WERI-Rb-1 (cell line): ENCODE data around the gene VGLL2.

Experiments
- DNase-seq: peaks from one replicate; pipeline ENCODE4 v3.0.0-alpha.2; 2020
- H3K27ac ChIP-seq: fragments of 250-450 bp; sonication (Bioruptor Pico); 2 replicates; pipeline ENCODE4 v1.5.1; 2020; ENCODE audit warnings: mild to moderate bottlenecking, moderate library complexity
- H3K27me3 ChIP-seq: fragments of 250-450 bp; sonication (Bioruptor Pico); 2 replicates; pipeline ENCODE4 v1.5.1; 2021; ENCODE audit warnings: mild to moderate bottlenecking, low read depth, moderate library complexity; ENCODE audit not compliant: insufficient read depth, severe bottlenecking
- H3K36me3 ChIP-seq: fragments of 250-450 bp; sonication (Bioruptor Pico); 2 replicates; pipeline ENCODE4 v1.5.1; 2020; ENCODE audit warnings: mild to moderate bottlenecking, moderate library complexity
- H3K4me3 ChIP-seq: 2 replicates; pipeline ENCODE4 v1.5.1; 2011; ENCODE audit warnings: low read depth, mild to moderate bottlenecking, control low read depth, low read length
- H3K9me3 ChIP-seq: fragments of 250-450 bp; sonication (Bioruptor Pico); 2 replicates; pipeline ENCODE4 v1.5.1; 2021; ENCODE audit warnings: mild to moderate bottlenecking, moderate library complexity; ENCODE audit not compliant: severe bottlenecking
- TF ChIP-seq, protein P1 (sequence below): IDR thresholded peaks from 2 replicates; pipeline ENCODE4 v1.5.1; 2011; ENCODE audit warnings: low read depth, mild to moderate bottlenecking, control low read depth, inconsistent platforms, low read length

The VGLL2 gene, protein sequence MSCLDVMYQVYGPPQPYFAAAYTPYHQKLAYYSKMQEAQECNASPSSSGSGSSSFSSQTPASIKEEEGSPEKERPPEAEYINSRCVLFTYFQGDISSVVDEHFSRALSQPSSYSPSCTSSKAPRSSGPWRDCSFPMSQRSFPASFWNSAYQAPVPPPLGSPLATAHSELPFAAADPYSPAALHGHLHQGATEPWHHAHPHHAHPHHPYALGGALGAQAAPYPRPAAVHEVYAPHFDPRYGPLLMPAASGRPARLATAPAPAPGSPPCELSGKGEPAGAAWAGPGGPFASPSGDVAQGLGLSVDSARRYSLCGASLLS

DNA sequence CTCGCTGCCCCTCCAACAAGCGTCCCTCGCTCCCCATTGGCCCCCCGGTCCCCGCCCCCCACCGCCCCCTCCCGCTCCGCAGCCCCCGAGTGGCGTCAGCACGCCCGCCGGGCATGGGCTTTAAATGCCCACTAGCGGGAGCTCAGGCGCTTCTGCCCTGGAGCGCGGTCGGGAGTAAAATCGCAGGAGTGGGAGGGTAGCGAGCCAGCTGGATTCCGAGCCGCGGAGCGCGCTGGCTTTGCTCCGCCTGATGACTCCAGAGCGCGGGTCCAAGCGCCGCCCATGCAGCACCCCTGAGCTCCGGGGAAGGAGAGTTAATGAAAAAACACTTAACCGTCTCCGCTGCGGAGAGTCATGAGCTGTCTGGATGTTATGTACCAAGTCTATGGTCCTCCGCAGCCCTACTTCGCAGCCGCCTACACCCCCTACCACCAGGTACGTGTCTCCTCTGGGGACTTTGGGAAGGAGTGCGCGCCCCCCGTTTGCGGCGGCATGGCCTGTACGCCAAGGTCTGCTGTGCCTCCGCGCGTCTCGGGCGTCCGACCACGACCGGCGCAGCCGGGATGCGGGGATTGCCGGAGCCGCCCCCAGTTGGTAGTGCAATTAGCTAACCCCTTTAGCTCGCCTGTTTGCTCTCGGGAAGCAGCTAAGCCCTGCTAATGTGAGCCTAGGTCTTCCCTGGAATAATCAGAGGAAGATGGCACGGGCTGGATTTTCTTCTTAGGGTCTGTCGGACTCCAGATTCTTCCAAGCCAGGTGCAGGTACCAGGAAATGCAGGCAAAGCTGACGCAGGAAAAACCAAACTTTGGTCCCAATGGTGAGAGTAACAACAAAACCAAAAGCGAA, at the start of gene VGLL2:
Gene VGLL2 (plus strand): TSS at position 149 of the 847 bp plus-strand sequence. CDS start 206 bp downstream, at position 355.
- H3K27me3 ChIP-seq, result peaks cover 79% of the 10 kb centered on the region
- peak; percentile 73 for DNase-seq

DNA sequence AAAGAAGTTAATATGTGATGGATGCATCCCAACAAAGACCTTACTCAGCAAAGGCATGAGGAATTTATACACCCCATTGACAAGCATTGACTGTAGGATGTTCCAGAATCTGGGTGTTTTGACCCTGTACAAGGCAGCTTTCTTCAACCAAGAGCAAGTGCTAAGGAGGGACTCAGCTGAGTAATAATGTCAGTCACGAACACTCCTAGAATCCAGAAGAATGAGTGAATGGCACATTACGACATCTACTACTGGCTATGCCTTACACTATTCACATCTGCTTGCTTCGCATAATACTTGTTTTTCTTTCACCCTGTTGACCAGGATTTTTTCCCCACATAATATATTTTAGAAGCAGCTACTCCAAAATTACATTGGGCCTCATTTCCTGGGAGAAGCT, 42.5 kb upstream of the VGLL2 start:
- H3K4me3 ChIP-seq, result no peak overlapping the region
- TF ChIP-seq, protein P1, sequence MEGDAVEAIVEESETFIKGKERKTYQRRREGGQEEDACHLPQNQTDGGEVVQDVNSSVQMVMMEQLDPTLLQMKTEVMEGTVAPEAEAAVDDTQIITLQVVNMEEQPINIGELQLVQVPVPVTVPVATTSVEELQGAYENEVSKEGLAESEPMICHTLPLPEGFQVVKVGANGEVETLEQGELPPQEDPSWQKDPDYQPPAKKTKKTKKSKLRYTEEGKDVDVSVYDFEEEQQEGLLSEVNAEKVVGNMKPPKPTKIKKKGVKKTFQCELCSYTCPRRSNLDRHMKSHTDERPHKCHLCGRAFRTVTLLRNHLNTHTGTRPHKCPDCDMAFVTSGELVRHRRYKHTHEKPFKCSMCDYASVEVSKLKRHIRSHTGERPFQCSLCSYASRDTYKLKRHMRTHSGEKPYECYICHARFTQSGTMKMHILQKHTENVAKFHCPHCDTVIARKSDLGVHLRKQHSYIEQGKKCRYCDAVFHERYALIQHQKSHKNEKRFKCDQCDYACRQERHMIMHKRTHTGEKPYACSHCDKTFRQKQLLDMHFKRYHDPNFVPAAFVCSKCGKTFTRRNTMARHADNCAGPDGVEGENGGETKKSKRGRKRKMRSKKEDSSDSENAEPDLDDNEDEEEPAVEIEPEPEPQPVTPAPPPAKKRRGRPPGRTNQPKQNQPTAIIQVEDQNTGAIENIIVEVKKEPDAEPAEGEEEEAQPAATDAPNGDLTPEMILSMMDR, result no peak
- H3K36me3 ChIP-seq, result no peaks in the 10 kb centered on the region
- no peak overlapping the region for H3K27ac ChIP-seq
- H3K9me3 ChIP-seq, result no peaks in the 10 kb centered on the region
- no peak for DNase-seq
- H3K27me3 ChIP-seq, result no peaks in the 10 kb centered on the region

More for the DNA sequence above, at the start of gene VGLL2:
- TF ChIP-seq, protein P1, result peak; percentile 22; the same call in 1 of the 2 replicates
- no peaks in the 10 kb centered on the region for H3K36me3 ChIP-seq
- no peaks in the 10 kb centered on the region for H3K9me3 ChIP-seq
- peak within 1 kb of the TSS; percentile 58 for H3K4me3 ChIP-seq
- no peak within 1 kb of the TSS for H3K27ac ChIP-seq

GRCh38 chr6:117226778-117227177, 38.6 kb upstream of the VGLL2 start:
- Histone ChIP-seq H3K27me3 (no peaks in the 10 kb centered on the region), H3K9me3 (no peaks in the 10 kb centered on the region), H3K4me3 (no peak overlapping the region), H3K36me3 (no peaks in the 10 kb centered on the region), H3K27ac (no peak overlapping the region)
- DNase-seq, result no peak
- TF ChIP-seq, protein P1, result no peak

GRCh38 chr6:117227245-117227962, 38.0 kb upstream of the VGLL2 start:
- TF ChIP-seq, protein P1, result no peak
- no peaks in the 10 kb centered on the region for H3K9me3 ChIP-seq
- no peaks in the 10 kb centered on the region for H3K36me3 ChIP-seq
- no peak overlapping the region for H3K27ac ChIP-seq
- H3K27me3 ChIP-seq, result no peaks in the 10 kb centered on the region
- DNase-seq, result no peak
- H3K4me3 ChIP-seq, result no peak overlapping the region

GRCh38 chr6:117228202-117228601, 37.2 kb upstream of the VGLL2 start:
- TF ChIP-seq, protein P1, result no peak

More at GRCh38 chr6:117228202-117228601, 37.2 kb upstream of the VGLL2 start:
- no peak overlapping the region for H3K27ac ChIP-seq
- DNase-seq, result no peak
- H3K36me3 ChIP-seq, result no peaks in the 10 kb centered on the region
- no peaks in the 10 kb centered on the region for H3K9me3 ChIP-seq
- H3K4me3 ChIP-seq, result no peak overlapping the region
- peaks cover 1% of the 10 kb centered on the region for H3K27me3 ChIP-seq
